Colon (tissue), 2 donors: Measurements from ENCODE around the gene KLHL25.

Source experiments
- FAIRE-seq: peaks from 2 replicates; lab custom pipeline; 2012; peaks lifted over from hg19 to GRCh38; lab: Jason Lieb, UNC
- donor health status: control.
- donor health status: control.

The KLHL25 gene

GRCh38 chr15:85777250-85778106 lies 17.2 kb downstream of the KLHL25 start:
- FAIRE-seq, result no peak

GRCh38 chr15:85773970-85774369 lies 20.8 kb downstream of the KLHL25 start:
- no peak for FAIRE-seq

GRCh38 chr15:85773249-85773648 lies 21.5 kb downstream of the KLHL25 start:
- FAIRE-seq, result no peak

- FAIRE-seq, result no peak
Observed at GRCh38 chr15:85772668-85773067, 22.1 kb downstream of the KLHL25 start.

GRCh38 chr15:85771781-85772445 lies 22.8 kb downstream of the KLHL25 start:
- no peak for FAIRE-seq

- no peak for FAIRE-seq
Observed at GRCh38 chr15:85771271-85771670, 23.5 kb downstream of the KLHL25 start.

- FAIRE-seq, result no peak
Observed at GRCh38 chr15:85770096-85771041, 24.4 kb downstream of the KLHL25 start.

- FAIRE-seq, result no peak
Observed at GRCh38 chr15:85769182-85769900, 25.4 kb downstream of the KLHL25 start.

- no peak for FAIRE-seq
Observed at GRCh38 chr15:85768595-85769168, 26.0 kb downstream of the KLHL25 start.

- FAIRE-seq, result no peak
Observed at GRCh38 chr15:85767785-85768529, 26.8 kb downstream of the KLHL25 start.

GRCh38 chr15:85766001-85766831 lies 28.5 kb downstream of the KLHL25 start:
- no peak for FAIRE-seq

GRCh38 chr15:85764649-85765277 lies 30.0 kb downstream of the KLHL25 start:
- FAIRE-seq, result no peak

- FAIRE-seq, result no peak
Observed at GRCh38 chr15:85763673-85764633, 30.8 kb downstream of the KLHL25 start.

- no peak for FAIRE-seq
Observed at GRCh38 chr15:85763157-85763556, 31.6 kb downstream of the KLHL25 start.

GRCh38 chr15:85762756-85763127 lies 32.0 kb downstream of the KLHL25 start:
- no peak for FAIRE-seq

GRCh38 chr15:85762039-85762755 lies 32.5 kb downstream of the KLHL25 start:
- no peak for FAIRE-seq

- FAIRE-seq, result no peak
Observed at GRCh38 chr15:85761635-85762034, 33.1 kb downstream of the KLHL25 start.
